Activated T-cell treated with anti-CD3 and anti-CD28 coated beads, Interleukin-2, amount 50 U/mL, for 72 hours (primary cell): Measurements from ENCODE around the gene EPHX1. TPM values are rescaled to one million over a fixed set of nuclear protein-coding genes. Genes with fewer than 3 reads are reported as not detected.
"Not testable (repeated sequence)": the region's sequence is repeated elsewhere in the genome, so short reads cannot be mapped to it uniquely, and the experiment has no call there.

Source experiments
- ATAC-seq, 2 donors: fragments of 150-1000 bp; cut with Tn5 transposase; replicated peaks in 1 of 2; 2 replicates each; pipeline ENCODE4 v1.10.0; 2021; ENCODE audit warnings: moderate library complexity in 2 of 2, mild to moderate bottlenecking in 1 of 2
- DNase-seq, 2 donors: peaks; one replicate each; pipeline ENCODE4 v3.0.0; 2021 to 2022; ENCODE audit warnings: mixed read lengths in 1 of 2
- H3K27ac Mint-ChIP-seq: one replicate; pipeline ENCODE4 v1.8.0; 2022; ENCODE audit warnings: mild to moderate bottlenecking, moderate library complexity, mixed read lengths
- H3K27me3 Mint-ChIP-seq: one replicate; pipeline ENCODE4 v1.8.0; 2022; ENCODE audit warnings: low read depth, mixed read lengths
- H3K36me3 Mint-ChIP-seq, 2 donors: one replicate each; pipeline ENCODE4 v1.8.0; 2022; ENCODE audit warnings: mixed read lengths in 2 of 2, mild to moderate bottlenecking in 1 of 2; ENCODE audit not compliant: insufficient read depth in 2 of 2
- H3K4me1 Mint-ChIP-seq: one replicate; pipeline ENCODE4 v1.8.0; 2022; ENCODE audit warnings: low read depth, mixed read lengths
- H3K4me3 Mint-ChIP-seq, 2 donors: one replicate each; pipeline ENCODE4 v1.8.0; 2022; ENCODE audit warnings: mild to moderate bottlenecking in 2 of 2, mixed read lengths in 2 of 2, moderate library complexity in 2 of 2
- H3K9me3 Mint-ChIP-seq, 2 donors: one replicate each; pipeline ENCODE4 v1.8.0; 2022; ENCODE audit warnings: mixed read lengths in 2 of 2
- total RNA-seq, 2 donors: library from RNA; stranded (reverse); gene quantifications; one replicate each; pipeline ENCODE4 v1.2.3, GENCODE V29; 2022

EPHX1 gene
- total RNA-seq, 2 donors from 2014 or later, result 2.6 to 3.8 TPM

GRCh38 chr1:225789142-225789541 is 20.8 kb upstream of the EPHX1 start:
- Mint-ChIP-seq H3K36me3 (peaks cover 20 to 58% of the 10 kb centered on the region in 2 donors), H3K27ac (peak overlapping the region; percentile 63)
- not testable (repeated sequence) for H3K4me1 Mint-ChIP-seq, DNase-seq, H3K9me3 Mint-ChIP-seq, ATAC-seq, H3K4me3 Mint-ChIP-seq, H3K27me3 Mint-ChIP-seq

- Mint-ChIP-seq H3K9me3 (no peaks in the 10 kb centered on the region), H3K36me3 (peaks cover 12 to 18% of the 10 kb centered on the region in 2 donors)
Measured at GRCh38 chr1:225794954-225795353, 15.0 kb upstream of the EPHX1 start.

GRCh38 chr1:225796097-225796496 is 13.8 kb upstream of the EPHX1 start:
- DNase-seq, ATAC-seq: not testable (repeated sequence)
- H3K36me3 Mint-ChIP-seq, result peaks cover 11 to 12% of the 10 kb centered on the region in 2 donors

More at GRCh38 chr1:225794954-225795353, 15.0 kb upstream of the EPHX1 start:
- H3K4me3 Mint-ChIP-seq, result no peak overlapping the region
- no peak for DNase-seq
- no peaks in the 10 kb centered on the region for H3K4me1 Mint-ChIP-seq
- peak overlapping the region; percentile 46 for H3K27ac Mint-ChIP-seq
- ATAC-seq, result no peak
- no peaks in the 10 kb centered on the region for H3K27me3 Mint-ChIP-seq

GRCh38 chr1:225801146-225801545 is 8.8 kb upstream of the EPHX1 start:
- not testable (repeated sequence) for H3K4me1 Mint-ChIP-seq, ATAC-seq, H3K36me3 Mint-ChIP-seq, H3K27me3 Mint-ChIP-seq, DNase-seq, H3K27ac Mint-ChIP-seq, H3K9me3 Mint-ChIP-seq, H3K4me3 Mint-ChIP-seq

More at GRCh38 chr1:225796097-225796496, 13.8 kb upstream of the EPHX1 start:
- not testable (repeated sequence) for H3K9me3 Mint-ChIP-seq, H3K27me3 Mint-ChIP-seq, H3K4me3 Mint-ChIP-seq, H3K4me1 Mint-ChIP-seq, H3K27ac Mint-ChIP-seq

- Mint-ChIP-seq H3K27ac (no peak overlapping the region), H3K4me3 (no peak overlapping the region), H3K27me3 (no peaks in the 10 kb centered on the region), H3K4me1 (peaks cover 11% of the 10 kb centered on the region), H3K36me3 (no peaks in the 10 kb centered on the region), H3K9me3 (no peaks in the 10 kb centered on the region)
- no peak for ATAC-seq
- no peak for DNase-seq
Measured at GRCh38 chr1:225806249-225806648, 3.7 kb upstream of the EPHX1 start.

- H3K27me3 Mint-ChIP-seq, H3K36me3 Mint-ChIP-seq, H3K4me3 Mint-ChIP-seq, H3K27ac Mint-ChIP-seq, H3K9me3 Mint-ChIP-seq, ATAC-seq, DNase-seq: not testable (repeated sequence)
- H3K4me1 Mint-ChIP-seq, result peaks cover 11% of the 10 kb centered on the region
Measured at GRCh38 chr1:225806736-225807135, 3.2 kb upstream of the EPHX1 start.

GRCh38 chr1:225808136-225808535 is 1.8 kb upstream of the EPHX1 start:
- Mint-ChIP-seq H3K9me3 (no peaks in the 10 kb centered on the region), H3K4me3 (no peak overlapping the region), H3K27me3 (no peaks in the 10 kb centered on the region), H3K27ac (no peak overlapping the region), H3K4me1 (peaks cover 11% of the 10 kb centered on the region), H3K36me3 (no peaks in the 10 kb centered on the region)
- DNase-seq (no peak), ATAC-seq (no peak)

GRCh38 chr1:225810579-225811538 is 935 bp downstream of the EPHX1 start:
- not testable (repeated sequence) for ATAC-seq, H3K27me3 Mint-ChIP-seq, DNase-seq, H3K27ac Mint-ChIP-seq, H3K9me3 Mint-ChIP-seq, H3K36me3 Mint-ChIP-seq
- Mint-ChIP-seq H3K4me1 (peaks cover 11% of the 10 kb centered on the region), H3K4me3 (peak overlapping the region; percentile 74 to 82)

GRCh38 chr1:225811622-225812487 is 1.9 kb downstream of the EPHX1 start:
- Mint-ChIP-seq H3K4me3 (no peak overlapping the region), H3K27ac (no peak overlapping the region), H3K4me1 (peaks cover 11% of the 10 kb centered on the region)

GRCh38 chr1:225812488-225813213 is 2.7 kb downstream of the EPHX1 start:
- Mint-ChIP-seq H3K4me3 (no peak overlapping the region), H3K36me3 (no peaks in the 10 kb centered on the region), H3K27ac (no peak overlapping the region), H3K9me3 (no peaks in the 10 kb centered on the region), H3K27me3 (no peaks in the 10 kb centered on the region), H3K4me1 (peaks cover 13% of the 10 kb centered on the region)
- no peak for DNase-seq
- no peak for ATAC-seq

More at GRCh38 chr1:225811622-225812487, 1.9 kb downstream of the EPHX1 start:
- ATAC-seq, result no peak
- Mint-ChIP-seq H3K36me3 (no peaks in the 10 kb centered on the region), H3K27me3 (no peaks in the 10 kb centered on the region), H3K9me3 (no peaks in the 10 kb centered on the region)
- DNase-seq, result no peak

- Mint-ChIP-seq H3K4me3 (no peak overlapping the region), H3K27ac (no peak overlapping the region), H3K4me1 (peaks cover 17% of the 10 kb centered on the region), H3K27me3 (no peaks in the 10 kb centered on the region), H3K36me3 (no peaks in the 10 kb centered on the region), H3K9me3 (no peaks in the 10 kb centered on the region)
- ATAC-seq (no peak), DNase-seq (no peak)
Measured at GRCh38 chr1:225813214-225813964, 3.5 kb downstream of the EPHX1 start.

GRCh38 chr1:225814381-225814780 is 4.5 kb downstream of the EPHX1 start:
- Mint-ChIP-seq H3K27me3 (no peaks in the 10 kb centered on the region), H3K4me1 (peaks cover 17% of the 10 kb centered on the region), H3K36me3 (no peaks in the 10 kb centered on the region), H3K4me3 (no peak overlapping the region), H3K9me3 (no peaks in the 10 kb centered on the region), H3K27ac (no peak overlapping the region)
- ATAC-seq (no peak), DNase-seq (no peak)
